K562 (cell line): ENCODE data around the gene CPHXL2. TPM values are rescaled to one million over a fixed set of nuclear protein-coding genes. Genes with fewer than 3 reads are reported as not detected.

Source experiments
- ATF4 ChIP-seq: fragments of 450-650 bp; formaldehyde crosslinking; IDR thresholded peaks from 2 replicates; pipeline ENCODE4 v1.4.0; 2022; ENCODE audit warnings: mild to moderate bottlenecking, moderate library complexity
- EGR1 ChIP-seq: fragments of 450-650 bp; conservative IDR thresholded peaks from 2 replicates; pipeline ENCODE4 v1.6.1; 2017; ENCODE audit warnings: mild to moderate bottlenecking
- FOXJ2 ChIP-seq: fragments of 200-800 bp; sonication (Bioruptor generic); IDR thresholded peaks from 2 replicates; pipeline ENCODE4 v1.6.1; 2016; ENCODE audit warnings: missing genetic modification characterization, missing compliant biosample characterization
- JUN ChIP-seq, 2 experiments: sonication (generic) in 1 of 2; formaldehyde crosslinking in 1 of 2; IDR thresholded peaks; 2 replicates each; pipeline versions ENCODE4 v1.6.1 to v1.8.0; 2012 to 2022; ENCODE audit warnings: borderline replicate concordance in 2 of 2, mild to moderate bottlenecking in 2 of 2, improper control_type of control experiment in 1 of 2, low read depth in 1 of 2, low read length in 1 of 2, missing genetic modification reagents in 1 of 2
- LEF1 ChIP-seq: fragments of 450-650 bp; IDR thresholded peaks from 2 replicates; pipeline ENCODE4 v1.6.1; 2016; ENCODE audit warnings: mild to moderate bottlenecking
- MEF2A ChIP-seq: IDR thresholded peaks from 2 replicates; pipeline ENCODE4 v1.6.1; 2011; ENCODE audit warnings: low read depth, mild to moderate bottlenecking, low read length, moderate library complexity; ENCODE audit not compliant: control insufficient read depth
- MIER1 ChIP-seq: fragments of 450-650 bp; IDR thresholded peaks from 2 replicates; pipeline ENCODE4 v1.6.1; 2016; ENCODE audit warnings: antibody characterized with exemption, mild to moderate bottlenecking, low read depth
- NELFE ChIP-seq: IDR thresholded peaks from 2 replicates; pipeline ENCODE4 v1.6.1; 2011; ENCODE audit warnings: mild to moderate bottlenecking; ENCODE audit not compliant: insufficient read depth, insufficient read length
- NR1H2 ChIP-seq: sonication (generic); formaldehyde crosslinking; IDR thresholded peaks from 2 replicates; pipeline ENCODE4 v1.4.0; 2020; ENCODE audit warnings: mild to moderate bottlenecking, missing genetic modification reagents
- PYGO2 ChIP-seq: fragments of 450-650 bp; IDR thresholded peaks from 2 replicates; pipeline ENCODE4 v1.6.1; 2016; ENCODE audit warnings: mild to moderate bottlenecking, missing genetic modification characterization, moderate library complexity, missing compliant biosample characterization
- RAD51 ChIP-seq: fragments of 450-650 bp; IDR thresholded peaks from 2 replicates; pipeline ENCODE4 v1.7.1; 2016; ENCODE audit warnings: low read depth, mild to moderate bottlenecking, borderline replicate concordance
- RCOR1 ChIP-seq, 2 experiments: IDR thresholded peaks; 2 replicates each; pipeline ENCODE4 v1.6.1; 2012; ENCODE audit warnings: low read depth in 2 of 2, low read length in 2 of 2, borderline replicate concordance in 1 of 2, improper control_type of control experiment in 1 of 2
- SMARCC2 ChIP-seq: fragments of 450-650 bp; IDR thresholded peaks from 2 replicates; pipeline ENCODE4 v1.6.1; 2017; ENCODE audit warnings: antibody characterized with exemption, moderate library complexity, mild to moderate bottlenecking, low read depth
- THAP7 ChIP-seq: fragments of 250-450 bp; sonication (Bioruptor Pico); IDR thresholded peaks from 2 replicates; pipeline ENCODE4 v1.5.0; 2021
- ZBTB8A ChIP-seq: fragments of 450-650 bp; IDR thresholded peaks from 2 replicates; pipeline ENCODE4 v1.6.1; 2018; ENCODE audit warnings: mild to moderate bottlenecking, moderate library complexity; ENCODE audit not compliant: partially characterized antibody
- ZMIZ1 ChIP-seq, 2 experiments: fragments of 150-350 bp in 1 of 2; IDR thresholded peaks; 2 replicates each; pipeline ENCODE4 v1.6.1; 2012 to 2016; ENCODE audit warnings: low read depth in 2 of 2, low read length in 2 of 2, mild to moderate bottlenecking in 1 of 2, moderate library complexity in 1 of 2
- ZNF143 ChIP-seq: sonication (generic); formaldehyde crosslinking; IDR thresholded peaks from 2 replicates; pipeline ENCODE4 v1.9.0; 2022; ENCODE audit warnings: mild to moderate bottlenecking, missing genetic modification reagents
- ZNF431 ChIP-seq: sonication (generic); formaldehyde crosslinking; IDR thresholded peaks from 2 replicates; pipeline ENCODE4 v1.8.0; 2022; ENCODE audit warnings: mild to moderate bottlenecking, missing genetic modification reagents
- ZNF707 ChIP-seq: fragments of 250-450 bp; sonication (Bioruptor Pico); conservative IDR thresholded peaks from 2 replicates; pipeline ENCODE4 v1.8.0; 2022; ENCODE audit warnings: inconsistent platforms, mild to moderate bottlenecking, moderate library complexity
- ZNF764 ChIP-seq: fragments of 250-450 bp; sonication (Bioruptor Pico); IDR thresholded peaks from 2 replicates; pipeline ENCODE4 v1.4.0; 2020; ENCODE audit warnings: low read depth, mild to moderate bottlenecking, moderate library complexity
- polyA plus RNA-seq, 8 experiments: library from polyadenylated mRNA; depleted of rRNA in 4 of 8; stranded (reverse) in 5 of 8; unstranded in 3 of 8; fragments of >200 nt; fragmentation: Nextera tagmentation in 2 of 8; fragmentation: Illumina TruSeq in 1 of 8; extraction: Ambion mirVana in 2 of 8; extraction: Trizol in 1 of 8; gene quantifications; 2 replicates each; pipeline versions ENCODE4 v1.2.1 to v1.2.3, GENCODE V29; 2011 to 2014; ENCODE audit warnings: inconsistent platforms in 1 of 8, missing spikeins in 1 of 8
- total RNA-seq, 7 experiments: library from RNA; depleted of rRNA in 6 of 7; stranded (reverse); fragments of >200 nt in 6 of 7; fragmentation: Illumina TruSeq in 2 of 7; extraction: Trizol in 2 of 7; gene quantifications; 2 replicates each; pipeline versions ENCODE4 v1.2.1 to v1.2.3, GENCODE V29; 2011 to 2021; ENCODE audit warnings: low replicate concordance in 1 of 7

Gene CPHXL2
- total and polyA plus RNA-seq, 9 of the 15 experiments (the other 6 are each of a cell fraction or from before 2014, with no cell fraction given) = not detected

- TF ChIP-seq PYGO2 (tag) (no peak), MIER1 (peak; percentile 17; the same call in 1 of the 2 replicates), ZMIZ1 (IDR thresholded peaks at IDR 0.05; ENCODE audit: low read depth in 2 of 2, low read length in 2 of 2) (no peak), ZBTB8A (no peak), RCOR1 (IDR thresholded peaks at IDR 0.05; ENCODE audit: borderline replicate concordance in 1 of 2, low read depth in 2 of 2, low read length in 2 of 2) (peak in 1 of 2 experiments; percentile 39; a peak in 1 of 4 replicates), JUN (IDR thresholded peaks at IDR 0.05; ENCODE audit: borderline replicate concordance, low read depth, low read length) (peak; percentile 53; the same call in 1 of the 2 replicates), JUN (CRISPR knock-in tag; IDR thresholded peaks at IDR 0.05; ENCODE audit: borderline replicate concordance) (no peak), ATF4 (CRISPR knock-in tag) (no peak), RAD51 (no peak; the same call in 1 of the 2 replicates), ZNF707 (CRISPR knock-in tag) (no peak; the same call in 1 of the 2 replicates), MEF2A (no peak), FOXJ2 (tag) (no peak), LEF1 (peak; percentile 75), ZNF143 (CRISPR knock-in tag) (no peak), ZNF764 (CRISPR knock-in tag) (no peak), SMARCC2 (0 out of 2 replicates have a peak, but pooled peaks have one; percentile 10), NELFE (no peak), ZNF431 (0 out of 2 replicates have a peak, but pooled peaks have one; percentile 19), EGR1 (no peak), NR1H2 (CRISPR knock-in tag) (no peak), THAP7 (CRISPR knock-in tag) (no peak)
Measured at GRCh38 chr16:75620326-75621169, 56.3 kb downstream of the CPHXL2 start (continued).
